ENCODE results near the gene PCNX1.
"Not testable (repeated sequence)": the region's sequence is repeated elsewhere in the genome, so short reads cannot be mapped to it uniquely, and the experiment has no call there.

PCNX1 gene

GRCh38 chr14:70917633-70918032 lies 10.4 kb downstream of the PCNX1 start:
- peaks cover 3% of the 10 kb centered on the region; the same call in 1 of the 2 replicates for H3K4me1 ChIP-seq (ENCODE audit: control insufficient read depth, insufficient read depth, low read length)

GRCh38 chr14:70919774-70920173 lies 12.5 kb downstream of the PCNX1 start:
- H3K27me3 ChIP-seq (ENCODE audit: control insufficient read depth, insufficient read depth, low read length): no peaks in the 10 kb centered on the region
- no peak overlapping the region for H3K4me3 ChIP-seq (ENCODE audit: low read depth, low read length)
- H3K36me3 ChIP-seq (ENCODE audit: control insufficient read depth, insufficient read depth, low read length): peaks cover 9% of the 10 kb centered on the region; the same call in 1 of the 2 replicates
- H3K4me1 ChIP-seq (ENCODE audit: control insufficient read depth, insufficient read depth, low read length): peaks cover 3% of the 10 kb centered on the region; the same call in 1 of the 2 replicates
- no peak overlapping the region for H3K27ac ChIP-seq (ENCODE audit: low read depth, low read length)
- H3K9ac ChIP-seq (ENCODE audit: low read length): no peak overlapping the region
- H3K9me3 ChIP-seq (ENCODE audit: control insufficient read depth, insufficient read depth, low read depth, low read length): no peaks in the 10 kb centered on the region

More at GRCh38 chr14:70917633-70918032, 10.4 kb downstream of the PCNX1 start:
- no peak overlapping the region for H3K27ac ChIP-seq (ENCODE audit: low read depth, low read length)
- no peaks in the 10 kb centered on the region for H3K27me3 ChIP-seq (ENCODE audit: control insufficient read depth, insufficient read depth, low read length)
- H3K9ac ChIP-seq (ENCODE audit: low read length): no peak overlapping the region
- H3K9me3 ChIP-seq (ENCODE audit: control insufficient read depth, insufficient read depth, low read depth, low read length): no peaks in the 10 kb centered on the region
- H3K36me3 ChIP-seq (ENCODE audit: control insufficient read depth, insufficient read depth, low read length): peaks cover 11% of the 10 kb centered on the region; the same call in 1 of the 2 replicates
- H3K4me3 ChIP-seq (ENCODE audit: low read depth, low read length): no peak overlapping the region

- H3K36me3 ChIP-seq (ENCODE audit: control insufficient read depth, insufficient read depth, low read length): peaks cover 9% of the 10 kb centered on the region; the same call in 1 of the 2 replicates
- peaks cover 3% of the 10 kb centered on the region; the same call in 1 of the 2 replicates for H3K4me1 ChIP-seq (ENCODE audit: control insufficient read depth, insufficient read depth, low read length)
- H3K27me3 ChIP-seq (ENCODE audit: control insufficient read depth, insufficient read depth, low read length): no peaks in the 10 kb centered on the region
- H3K9me3 ChIP-seq (ENCODE audit: control insufficient read depth, insufficient read depth, low read depth, low read length): no peaks in the 10 kb centered on the region
- no peak overlapping the region for H3K9ac ChIP-seq (ENCODE audit: low read length)
- no peak overlapping the region for H3K4me3 ChIP-seq (ENCODE audit: low read depth, low read length)
- no peak overlapping the region for H3K27ac ChIP-seq (ENCODE audit: low read depth, low read length)
These were observed 13.3 kb downstream of the PCNX1 start for GRCh38 chr14:70920608-70921007.

- H3K4me1 ChIP-seq (ENCODE audit: control insufficient read depth, insufficient read depth, low read length): peaks cover 8% of the 10 kb centered on the region; the same call in 1 of the 2 replicates
- peaks cover 7% of the 10 kb centered on the region; the same call in 1 of the 2 replicates for H3K36me3 ChIP-seq (ENCODE audit: control insufficient read depth, insufficient read depth, low read length)
- no peaks in the 10 kb centered on the region for H3K27me3 ChIP-seq (ENCODE audit: control insufficient read depth, insufficient read depth, low read length)
- no peaks in the 10 kb centered on the region for H3K9me3 ChIP-seq (ENCODE audit: control insufficient read depth, insufficient read depth, low read depth, low read length)
- H3K27ac ChIP-seq (ENCODE audit: low read depth, low read length): no peak overlapping the region
- H3K4me3 ChIP-seq (ENCODE audit: low read depth, low read length): no peak overlapping the region
- H3K9ac ChIP-seq (ENCODE audit: low read length): no peak overlapping the region
These were observed 14.4 kb downstream of the PCNX1 start for GRCh38 chr14:70921669-70922068.

GRCh38 chr14:70924521-70924920 lies 17.3 kb downstream of the PCNX1 start:
- H3K36me3 ChIP-seq (ENCODE audit: control insufficient read depth, insufficient read depth, low read length): no peaks in the 10 kb centered on the region
- H3K4me1 ChIP-seq (ENCODE audit: control insufficient read depth, insufficient read depth, low read length): peaks cover 8% of the 10 kb centered on the region; the same call in 1 of the 2 replicates
- H3K27ac ChIP-seq (ENCODE audit: low read depth, low read length): no peak overlapping the region
- H3K4me3 ChIP-seq (ENCODE audit: low read depth, low read length): no peak overlapping the region
- H3K9ac ChIP-seq (ENCODE audit: low read length): no peak overlapping the region
- no peaks in the 10 kb centered on the region for H3K9me3 ChIP-seq (ENCODE audit: control insufficient read depth, insufficient read depth, low read depth, low read length)
- H3K27me3 ChIP-seq (ENCODE audit: control insufficient read depth, insufficient read depth, low read length): no peaks in the 10 kb centered on the region

GRCh38 chr14:70926235-70926830 lies 19.1 kb downstream of the PCNX1 start:
- Histone ChIP-seq H3K4me3 (ENCODE audit: low read depth, low read length) (no peak overlapping the region), H3K36me3 (ENCODE audit: control insufficient read depth, insufficient read depth, low read length) (no peaks in the 10 kb centered on the region), H3K27ac (ENCODE audit: low read depth, low read length) (no peak overlapping the region), H3K9ac (ENCODE audit: low read length) (no peak overlapping the region), H3K27me3 (ENCODE audit: control insufficient read depth, insufficient read depth, low read length) (no peaks in the 10 kb centered on the region), H3K9me3 (ENCODE audit: control insufficient read depth, insufficient read depth, low read depth, low read length) (no peaks in the 10 kb centered on the region), H3K4me1 (ENCODE audit: control insufficient read depth, insufficient read depth, low read length) (peaks cover 9% of the 10 kb centered on the region)

GRCh38 chr14:70931008-70931407 lies 23.7 kb downstream of the PCNX1 start:
- Histone ChIP-seq H3K36me3 (ENCODE audit: control insufficient read depth, insufficient read depth, low read length) (peaks cover 2% of the 10 kb centered on the region; the same call in 1 of the 2 replicates), H3K9ac (ENCODE audit: low read length) (no peak overlapping the region), H3K4me3 (ENCODE audit: low read depth, low read length) (no peak overlapping the region), H3K27ac (ENCODE audit: low read depth, low read length) (no peak overlapping the region), H3K9me3 (ENCODE audit: control insufficient read depth, insufficient read depth, low read depth, low read length) (peaks cover 6% of the 10 kb centered on the region; the same call in 1 of the 2 replicates), H3K4me1 (ENCODE audit: control insufficient read depth, insufficient read depth, low read length) (peaks cover 6% of the 10 kb centered on the region), H3K27me3 (ENCODE audit: control insufficient read depth, insufficient read depth, low read length) (no peaks in the 10 kb centered on the region)

- H3K27ac ChIP-seq (ENCODE audit: low read depth, low read length): no peak overlapping the region
- no peak overlapping the region for H3K4me3 ChIP-seq (ENCODE audit: low read depth, low read length)
These were observed 26.8 kb downstream of the PCNX1 start for GRCh38 chr14:70934084-70934483.

GRCh38 chr14:70934502-70935134 lies 27.4 kb downstream of the PCNX1 start:
- H3K9me3 ChIP-seq (ENCODE audit: control insufficient read depth, insufficient read depth, low read depth, low read length): peaks cover 14% of the 10 kb centered on the region; the same call in 1 of the 2 replicates
- no peaks in the 10 kb centered on the region for H3K27me3 ChIP-seq (ENCODE audit: control insufficient read depth, insufficient read depth, low read length)
- H3K36me3 ChIP-seq (ENCODE audit: control insufficient read depth, insufficient read depth, low read length): peaks cover 2% of the 10 kb centered on the region; the same call in 1 of the 2 replicates
- no peak overlapping the region for H3K4me3 ChIP-seq (ENCODE audit: low read depth, low read length)
- H3K9ac ChIP-seq (ENCODE audit: low read length): no peak overlapping the region
- H3K27ac ChIP-seq (ENCODE audit: low read depth, low read length): no peak overlapping the region
- peaks cover 4% of the 10 kb centered on the region; the same call in 1 of the 2 replicates for H3K4me1 ChIP-seq (ENCODE audit: control insufficient read depth, insufficient read depth, low read length)

More at GRCh38 chr14:70934084-70934483, 26.8 kb downstream of the PCNX1 start:
- Histone ChIP-seq H3K9ac (ENCODE audit: low read length) (no peak overlapping the region), H3K27me3 (ENCODE audit: control insufficient read depth, insufficient read depth, low read length) (no peaks in the 10 kb centered on the region), H3K4me1 (ENCODE audit: control insufficient read depth, insufficient read depth, low read length) (peaks cover 4% of the 10 kb centered on the region; the same call in 1 of the 2 replicates), H3K9me3 (ENCODE audit: control insufficient read depth, insufficient read depth, low read depth, low read length) (peaks cover 11% of the 10 kb centered on the region; the same call in 1 of the 2 replicates), H3K36me3 (ENCODE audit: control insufficient read depth, insufficient read depth, low read length) (peaks cover 2% of the 10 kb centered on the region; the same call in 1 of the 2 replicates)

- H3K27ac ChIP-seq (ENCODE audit: low read depth, low read length): no peak overlapping the region
- no peak overlapping the region for H3K4me3 ChIP-seq (ENCODE audit: low read depth, low read length)
- peaks cover 14% of the 10 kb centered on the region; the same call in 1 of the 2 replicates for H3K9me3 ChIP-seq (ENCODE audit: control insufficient read depth, insufficient read depth, low read depth, low read length)
- peaks cover 2% of the 10 kb centered on the region; the same call in 1 of the 2 replicates for H3K36me3 ChIP-seq (ENCODE audit: control insufficient read depth, insufficient read depth, low read length)
- no peaks in the 10 kb centered on the region for H3K27me3 ChIP-seq (ENCODE audit: control insufficient read depth, insufficient read depth, low read length)
- no peak overlapping the region for H3K9ac ChIP-seq (ENCODE audit: low read length)
- H3K4me1 ChIP-seq (ENCODE audit: control insufficient read depth, insufficient read depth, low read length): peaks cover 1% of the 10 kb centered on the region; the same call in 1 of the 2 replicates
These were observed 27.9 kb downstream of the PCNX1 start for GRCh38 chr14:70935135-70935534.

- H3K4me1 ChIP-seq (ENCODE audit: control insufficient read depth, insufficient read depth, low read length); H3K4me3 ChIP-seq (ENCODE audit: low read depth, low read length); H3K9ac ChIP-seq (ENCODE audit: low read length); H3K27ac ChIP-seq (ENCODE audit: low read depth, low read length); H3K27me3 ChIP-seq (ENCODE audit: control insufficient read depth, insufficient read depth, low read length): not testable (repeated sequence)
- H3K36me3 ChIP-seq (ENCODE audit: control insufficient read depth, insufficient read depth, low read length): peaks cover 16% of the 10 kb centered on the region
- peaks cover 41% of the 10 kb centered on the region for H3K9me3 ChIP-seq (ENCODE audit: control insufficient read depth, insufficient read depth, low read depth, low read length)
These were observed 32.4 kb downstream of the PCNX1 start for GRCh38 chr14:70939693-70940092.
